Loucy (cell line): Measurements from ENCODE around the gene MST1R.

Experiments used
- EZH2phosphoT487 ChIP-seq: fragments of 200-600 bp; IDR thresholded peaks from 2 replicates; pipeline ENCODE4 v1.6.1; 2018; ENCODE audit warnings: antibody characterized with exemption, mild to moderate bottlenecking, moderate library complexity, borderline replicate concordance
- TF ChIP-seq, protein P1 (sequence below): fragments of 200-600 bp; sonication (generic); conservative IDR thresholded peaks from 2 replicates; pipeline ENCODE4 v1.5.1; 2014; ENCODE audit warnings: mild to moderate bottlenecking, antibody characterized with exemption, low read length

DNA sequence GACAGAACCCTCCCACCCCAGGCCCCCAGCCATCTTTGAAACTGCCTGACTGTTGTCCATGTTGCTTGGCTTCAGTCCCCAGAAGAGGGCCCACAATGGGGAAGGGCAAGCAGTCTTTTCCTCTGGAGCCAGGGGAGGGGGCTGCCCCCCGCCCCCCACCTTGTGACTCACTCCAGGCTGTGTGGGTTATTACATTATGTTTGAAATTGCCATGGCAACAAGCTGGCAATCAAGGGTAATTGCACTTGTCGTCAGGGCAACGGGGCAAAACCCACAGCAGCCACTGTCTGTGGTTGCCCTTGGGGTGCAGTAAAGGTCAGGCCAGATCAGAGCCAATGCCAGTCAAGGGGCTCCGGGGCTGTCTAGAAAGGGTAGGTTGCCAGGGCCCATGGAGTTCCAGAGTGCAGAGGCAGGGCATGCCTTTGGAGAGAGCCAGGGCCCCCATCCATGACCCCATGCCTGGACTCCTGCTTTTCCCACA lies 30.8 kb downstream of the MST1R start:
- TF ChIP-seq, protein P1, sequence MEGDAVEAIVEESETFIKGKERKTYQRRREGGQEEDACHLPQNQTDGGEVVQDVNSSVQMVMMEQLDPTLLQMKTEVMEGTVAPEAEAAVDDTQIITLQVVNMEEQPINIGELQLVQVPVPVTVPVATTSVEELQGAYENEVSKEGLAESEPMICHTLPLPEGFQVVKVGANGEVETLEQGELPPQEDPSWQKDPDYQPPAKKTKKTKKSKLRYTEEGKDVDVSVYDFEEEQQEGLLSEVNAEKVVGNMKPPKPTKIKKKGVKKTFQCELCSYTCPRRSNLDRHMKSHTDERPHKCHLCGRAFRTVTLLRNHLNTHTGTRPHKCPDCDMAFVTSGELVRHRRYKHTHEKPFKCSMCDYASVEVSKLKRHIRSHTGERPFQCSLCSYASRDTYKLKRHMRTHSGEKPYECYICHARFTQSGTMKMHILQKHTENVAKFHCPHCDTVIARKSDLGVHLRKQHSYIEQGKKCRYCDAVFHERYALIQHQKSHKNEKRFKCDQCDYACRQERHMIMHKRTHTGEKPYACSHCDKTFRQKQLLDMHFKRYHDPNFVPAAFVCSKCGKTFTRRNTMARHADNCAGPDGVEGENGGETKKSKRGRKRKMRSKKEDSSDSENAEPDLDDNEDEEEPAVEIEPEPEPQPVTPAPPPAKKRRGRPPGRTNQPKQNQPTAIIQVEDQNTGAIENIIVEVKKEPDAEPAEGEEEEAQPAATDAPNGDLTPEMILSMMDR: no peak
- TF ChIP-seq EZH2phosphoT487: no peak
